SJSA1 (cell line): ENCODE results near the gene IMMP2L. TPM values are rescaled to one million over a fixed set of nuclear protein-coding genes. Genes with fewer than 3 reads are reported as not detected.
"Not testable (repeated sequence)": the region's sequence is repeated elsewhere in the genome, so short reads cannot be mapped to it uniquely, and the experiment has no call there.

Experiments used
- DNase-seq, 2 experiments: peaks; one replicate each; pipeline ENCODE4 v3.0.0-alpha.2; 2015 to 2020; ENCODE audit warnings: low spot score in 2 of 2, low read depth in 1 of 2
- H3K27ac ChIP-seq: fragments of 250-450 bp; sonication (Bioruptor Pico); 2 replicates; pipeline ENCODE4 v1.5.1; 2020; ENCODE audit warnings: mild to moderate bottlenecking, moderate library complexity
- H3K27me3 ChIP-seq: fragments of 250-450 bp; sonication (Bioruptor Pico); replicated peaks from 2 replicates; pipeline ENCODE4 v1.5.1; 2020; ENCODE audit warnings: mild to moderate bottlenecking, moderate library complexity
- H3K36me3 ChIP-seq: fragments of 250-450 bp; sonication (Bioruptor Pico); 2 replicates; pipeline ENCODE4 v1.5.1; 2020; ENCODE audit warnings: mild to moderate bottlenecking
- H3K4me1 ChIP-seq: fragments of 250-450 bp; sonication (Bioruptor Pico); replicated peaks from 2 replicates; pipeline ENCODE4 v1.6.1; 2021; ENCODE audit warnings: mild to moderate bottlenecking
- H3K4me3 ChIP-seq: fragments of 250-450 bp; sonication (Bioruptor Pico); 2 replicates; pipeline ENCODE4 v1.5.1; 2020; ENCODE audit warnings: mild to moderate bottlenecking
- H3K9me3 ChIP-seq: fragments of 250-450 bp; sonication (Bioruptor Pico); replicated peaks from 2 replicates; pipeline ENCODE4 v1.5.1; 2020; ENCODE audit warnings: mild to moderate bottlenecking
- total RNA-seq: library from RNA; depleted of rRNA; stranded (reverse); fragments of >200 nt; shearing (Covaris generic); gene quantifications from 2 replicates; pipeline ENCODE4 v1.2.3, GENCODE V29; 2014

IMMP2L gene
- total RNA-seq, 1 experiment from 2014 or later = 16.2 TPM

- Histone ChIP-seq H3K4me3 (no peak overlapping the region), H3K9me3 (no peaks in the 10 kb centered on the region), H3K36me3 (no peaks in the 10 kb centered on the region), H3K27ac (no peak overlapping the region), H3K4me1 (no peaks in the 10 kb centered on the region), H3K27me3 (no peaks in the 10 kb centered on the region)
- DNase-seq = no peak
Observed at GRCh38 chr7:111328487-111328886, 233.8 kb downstream of the IMMP2L start.

- no peaks in the 10 kb centered on the region for H3K4me1 ChIP-seq
- H3K36me3 ChIP-seq = no peaks in the 10 kb centered on the region
- no peak for DNase-seq
- no peaks in the 10 kb centered on the region for H3K9me3 ChIP-seq
- H3K27me3 ChIP-seq = no peaks in the 10 kb centered on the region
- no peak overlapping the region for H3K4me3 ChIP-seq
- no peak overlapping the region for H3K27ac ChIP-seq
Observed at GRCh38 chr7:111324776-111325175, 237.5 kb downstream of the IMMP2L start.

GRCh38 chr7:111324228-111324627 is 238.1 kb downstream of the IMMP2L start:
- no peak overlapping the region for H3K27ac ChIP-seq
- no peaks in the 10 kb centered on the region for H3K27me3 ChIP-seq
- H3K4me1 ChIP-seq = no peaks in the 10 kb centered on the region
- no peaks in the 10 kb centered on the region for H3K9me3 ChIP-seq
- no peak for DNase-seq
- no peak overlapping the region for H3K4me3 ChIP-seq
- H3K36me3 ChIP-seq = no peaks in the 10 kb centered on the region

GRCh38 chr7:111323670-111324069 is 238.6 kb downstream of the IMMP2L start:
- not testable (repeated sequence) for H3K4me3 ChIP-seq, H3K27me3 ChIP-seq, H3K27ac ChIP-seq, H3K4me1 ChIP-seq, DNase-seq, H3K36me3 ChIP-seq, H3K9me3 ChIP-seq

- no peak for DNase-seq
- no peaks in the 10 kb centered on the region for H3K4me1 ChIP-seq
- H3K9me3 ChIP-seq = no peaks in the 10 kb centered on the region
- H3K36me3 ChIP-seq = no peaks in the 10 kb centered on the region
- H3K4me3 ChIP-seq = no peak overlapping the region
- no peaks in the 10 kb centered on the region for H3K27me3 ChIP-seq
- no peak overlapping the region for H3K27ac ChIP-seq
Observed at GRCh38 chr7:111320133-111320532, 242.2 kb downstream of the IMMP2L start.

- Histone ChIP-seq H3K36me3 (no peaks in the 10 kb centered on the region), H3K4me1 (no peaks in the 10 kb centered on the region), H3K27ac (no peak overlapping the region), H3K4me3 (no peak overlapping the region), H3K27me3 (no peaks in the 10 kb centered on the region), H3K9me3 (no peaks in the 10 kb centered on the region)
- DNase-seq = no peak
Observed at GRCh38 chr7:111312966-111313365, 249.3 kb downstream of the IMMP2L start.

GRCh38 chr7:111308691-111309090 is 253.6 kb downstream of the IMMP2L start:
- Histone ChIP-seq H3K4me1 (no peaks in the 10 kb centered on the region), H3K9me3 (no peaks in the 10 kb centered on the region)
- DNase-seq = no peak

GRCh38 chr7:111301891-111302290 is 260.4 kb downstream of the IMMP2L start:
- no peaks in the 10 kb centered on the region for H3K36me3 ChIP-seq
- no peak overlapping the region for H3K4me3 ChIP-seq
- H3K27ac ChIP-seq = no peak overlapping the region
- DNase-seq = no peak
- H3K27me3 ChIP-seq = no peaks in the 10 kb centered on the region
- H3K4me1 ChIP-seq = no peaks in the 10 kb centered on the region
- H3K9me3 ChIP-seq = no peaks in the 10 kb centered on the region

More at GRCh38 chr7:111308691-111309090, 253.6 kb downstream of the IMMP2L start:
- no peaks in the 10 kb centered on the region for H3K27me3 ChIP-seq
- no peak overlapping the region for H3K27ac ChIP-seq
- no peak overlapping the region for H3K4me3 ChIP-seq
- H3K36me3 ChIP-seq = no peaks in the 10 kb centered on the region

- Histone ChIP-seq H3K9me3 (no peaks in the 10 kb centered on the region), H3K4me1 (no peaks in the 10 kb centered on the region), H3K4me3 (no peak overlapping the region), H3K27ac (no peak overlapping the region), H3K36me3 (no peaks in the 10 kb centered on the region), H3K27me3 (no peaks in the 10 kb centered on the region)
- no peak for DNase-seq
Observed at GRCh38 chr7:111294494-111294893, 267.8 kb downstream of the IMMP2L start.

- Histone ChIP-seq H3K27me3 (no peaks in the 10 kb centered on the region), H3K27ac (no peak overlapping the region), H3K4me3 (no peak overlapping the region), H3K36me3 (no peaks in the 10 kb centered on the region), H3K4me1 (no peaks in the 10 kb centered on the region), H3K9me3 (no peaks in the 10 kb centered on the region)
- DNase-seq = no peak
Observed at GRCh38 chr7:111292026-111292470, 270.2 kb downstream of the IMMP2L start.

GRCh38 chr7:111290982-111291381 is 271.3 kb downstream of the IMMP2L start:
- Histone ChIP-seq H3K4me1 (no peaks in the 10 kb centered on the region), H3K27ac (no peak overlapping the region), H3K27me3 (no peaks in the 10 kb centered on the region), H3K36me3 (no peaks in the 10 kb centered on the region), H3K9me3 (no peaks in the 10 kb centered on the region), H3K4me3 (no peak overlapping the region)
- DNase-seq = no peak

- no peak overlapping the region for H3K27ac ChIP-seq
Observed at GRCh38 chr7:111290419-111290818, 271.9 kb downstream of the IMMP2L start.

GRCh38 chr7:111288441-111288840 is 273.9 kb downstream of the IMMP2L start:
- H3K4me1 ChIP-seq, H3K36me3 ChIP-seq, H3K27me3 ChIP-seq, H3K27ac ChIP-seq, H3K4me3 ChIP-seq, H3K9me3 ChIP-seq, DNase-seq: not testable (repeated sequence)

More at GRCh38 chr7:111290419-111290818, 271.9 kb downstream of the IMMP2L start:
- Histone ChIP-seq H3K4me1 (no peaks in the 10 kb centered on the region), H3K27me3 (no peaks in the 10 kb centered on the region), H3K4me3 (no peak overlapping the region), H3K36me3 (no peaks in the 10 kb centered on the region), H3K9me3 (no peaks in the 10 kb centered on the region)
- DNase-seq = no peak

GRCh38 chr7:111282626-111283025 is 279.7 kb downstream of the IMMP2L start:
- no peaks in the 10 kb centered on the region for H3K27me3 ChIP-seq
- no peaks in the 10 kb centered on the region for H3K9me3 ChIP-seq
- no peaks in the 10 kb centered on the region for H3K36me3 ChIP-seq
- no peak overlapping the region for H3K27ac ChIP-seq
- no peaks in the 10 kb centered on the region for H3K4me1 ChIP-seq
- DNase-seq = no peak
- H3K4me3 ChIP-seq = no peak overlapping the region

- Histone ChIP-seq H3K4me1 (no peaks in the 10 kb centered on the region), H3K36me3 (no peaks in the 10 kb centered on the region), H3K4me3 (no peak overlapping the region), H3K9me3 (no peaks in the 10 kb centered on the region), H3K27me3 (no peaks in the 10 kb centered on the region), H3K27ac (no peak overlapping the region)
- DNase-seq = no peak
Observed at GRCh38 chr7:111274857-111275256, 287.4 kb downstream of the IMMP2L start.
